ENCODE results near the gene MTMR10.
A peak's percentile ranks its signal among the peaks of the same experiment; 100 is the strongest.

MTMR10 gene

DNA sequence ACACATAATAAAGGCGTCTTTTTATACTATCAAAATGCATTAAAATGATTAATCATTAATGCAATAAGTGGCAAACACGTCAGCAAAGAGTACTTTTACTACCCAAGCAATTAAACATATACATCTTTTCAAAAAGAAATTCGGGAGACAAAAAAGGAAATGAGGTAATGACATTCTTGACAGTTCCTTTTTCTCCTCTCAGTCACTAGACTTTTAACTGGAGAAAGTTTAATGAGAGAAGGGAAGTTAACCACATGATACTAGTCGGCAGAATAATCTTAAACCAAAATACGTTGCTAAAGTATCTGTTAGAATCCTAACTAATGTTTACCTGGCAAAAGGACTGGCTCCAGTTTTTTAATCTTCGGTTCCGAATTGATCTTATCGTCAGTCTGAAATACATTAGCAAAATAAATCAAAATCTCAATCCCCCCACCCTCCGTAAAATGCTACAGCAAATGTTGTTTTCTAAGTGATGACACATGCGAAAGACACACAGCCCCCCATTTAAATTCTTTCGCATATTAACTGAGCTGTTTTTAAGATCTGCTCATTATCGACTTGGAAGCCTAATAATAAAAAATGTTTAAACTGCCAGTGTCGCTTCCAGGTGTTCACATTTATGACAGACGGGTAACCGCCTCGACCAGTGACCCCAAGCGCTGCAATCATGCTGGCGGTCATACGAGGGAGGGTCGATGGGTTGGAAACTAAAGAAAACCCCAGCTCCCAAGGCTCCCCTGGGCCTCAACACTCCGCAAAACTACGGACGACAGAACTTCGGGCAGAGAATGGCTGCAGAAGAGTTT, 778 bp downstream of the MTMR10 start:
- no peak for DNase-seq (ENCODE audit: low read depth, low spot score)
- TF ChIP-seq CTCF (IDR thresholded peaks at IDR 0.05; ENCODE audit: low read depth, low read length), result no peak
- in situ Hi-C loops (cut with HindIII; ENCODE audit: low sequenced_read_pairs), result no loop called here

GRCh38 chr15:30990036-30990435, 1.4 kb downstream of the MTMR10 start:
- TF ChIP-seq CTCF (IDR thresholded peaks at IDR 0.05; ENCODE audit: low read depth, low read length), result no peak
- no peak for DNase-seq (ENCODE audit: low read depth, low spot score)
- in situ Hi-C loops (cut with HindIII; ENCODE audit: low sequenced_read_pairs), result no loop called here
- H3K4me3 ChIP-seq (ENCODE audit: low read depth, low read length), result peak overlapping the region; percentile 91

More for the DNA sequence above, 778 bp downstream of the MTMR10 start:
- peak overlapping the region; percentile 91 for H3K4me3 ChIP-seq (ENCODE audit: low read depth, low read length)

- no peak overlapping the region for H3K4me3 ChIP-seq (ENCODE audit: low read depth, low read length)
- peak; percentile 39 for DNase-seq (ENCODE audit: low read depth, low spot score)
- TF ChIP-seq CTCF (IDR thresholded peaks at IDR 0.05; ENCODE audit: low read depth, low read length), result no peak
- in situ Hi-C loops (cut with HindIII; ENCODE audit: low sequenced_read_pairs), result no loop called here
Measured at GRCh38 chr15:30985081-30985531, 6.3 kb downstream of the MTMR10 start.

DNA sequence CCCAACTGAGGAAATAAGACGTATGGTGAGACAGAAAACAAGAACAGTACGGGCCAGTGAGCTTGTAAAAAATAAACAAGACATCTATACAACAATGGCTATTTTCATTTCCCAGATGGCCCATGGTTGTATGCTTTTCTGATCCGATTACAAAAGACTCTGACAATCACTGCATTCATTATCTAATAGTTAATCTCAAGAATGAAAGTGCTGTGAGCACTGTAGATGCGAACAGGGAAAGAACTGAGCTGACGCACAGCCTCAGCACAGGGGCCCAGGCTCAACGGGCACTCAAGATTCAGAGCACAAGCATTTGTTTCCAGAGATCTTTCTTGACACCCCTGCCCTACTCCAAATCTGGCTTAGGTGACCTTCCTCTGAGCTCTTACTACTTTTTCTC, 6.9 kb downstream of the MTMR10 start:
- no peak for TF ChIP-seq CTCF (IDR thresholded peaks at IDR 0.05; ENCODE audit: low read depth, low read length)
- DNase-seq (ENCODE audit: low read depth, low spot score), result no peak
- H3K4me3 ChIP-seq (ENCODE audit: low read depth, low read length), result no peak overlapping the region
- in situ Hi-C loops (cut with HindIII; ENCODE audit: low sequenced_read_pairs), result no loop called here

- no peak for DNase-seq (ENCODE audit: low read depth, low spot score)
- no peak overlapping the region for H3K4me3 ChIP-seq (ENCODE audit: low read depth, low read length)
- TF ChIP-seq CTCF (IDR thresholded peaks at IDR 0.05; ENCODE audit: low read depth, low read length), result no peak
- in situ Hi-C loops (cut with HindIII; ENCODE audit: low sequenced_read_pairs), result no loop called here
Measured at GRCh38 chr15:30984118-30984517, 7.3 kb downstream of the MTMR10 start.

- TF ChIP-seq CTCF (IDR thresholded peaks at IDR 0.05; ENCODE audit: low read depth, low read length), result no peak
- H3K4me3 ChIP-seq (ENCODE audit: low read depth, low read length), result no peak overlapping the region
- no peak for DNase-seq (ENCODE audit: low read depth, low spot score)
- in situ Hi-C loops (cut with HindIII; ENCODE audit: low sequenced_read_pairs), result no loop called here
Measured at GRCh38 chr15:30979457-30979856, 12.0 kb downstream of the MTMR10 start.
